ENCODE data around the gene PPP2R2D. TPM values are rescaled to one million over a fixed set of nuclear protein-coding genes. Genes with fewer than 3 reads are reported as not detected.

Gene PPP2R2D
- polyA plus RNA-seq, 1 donor = 36.4 TPM

DNA sequence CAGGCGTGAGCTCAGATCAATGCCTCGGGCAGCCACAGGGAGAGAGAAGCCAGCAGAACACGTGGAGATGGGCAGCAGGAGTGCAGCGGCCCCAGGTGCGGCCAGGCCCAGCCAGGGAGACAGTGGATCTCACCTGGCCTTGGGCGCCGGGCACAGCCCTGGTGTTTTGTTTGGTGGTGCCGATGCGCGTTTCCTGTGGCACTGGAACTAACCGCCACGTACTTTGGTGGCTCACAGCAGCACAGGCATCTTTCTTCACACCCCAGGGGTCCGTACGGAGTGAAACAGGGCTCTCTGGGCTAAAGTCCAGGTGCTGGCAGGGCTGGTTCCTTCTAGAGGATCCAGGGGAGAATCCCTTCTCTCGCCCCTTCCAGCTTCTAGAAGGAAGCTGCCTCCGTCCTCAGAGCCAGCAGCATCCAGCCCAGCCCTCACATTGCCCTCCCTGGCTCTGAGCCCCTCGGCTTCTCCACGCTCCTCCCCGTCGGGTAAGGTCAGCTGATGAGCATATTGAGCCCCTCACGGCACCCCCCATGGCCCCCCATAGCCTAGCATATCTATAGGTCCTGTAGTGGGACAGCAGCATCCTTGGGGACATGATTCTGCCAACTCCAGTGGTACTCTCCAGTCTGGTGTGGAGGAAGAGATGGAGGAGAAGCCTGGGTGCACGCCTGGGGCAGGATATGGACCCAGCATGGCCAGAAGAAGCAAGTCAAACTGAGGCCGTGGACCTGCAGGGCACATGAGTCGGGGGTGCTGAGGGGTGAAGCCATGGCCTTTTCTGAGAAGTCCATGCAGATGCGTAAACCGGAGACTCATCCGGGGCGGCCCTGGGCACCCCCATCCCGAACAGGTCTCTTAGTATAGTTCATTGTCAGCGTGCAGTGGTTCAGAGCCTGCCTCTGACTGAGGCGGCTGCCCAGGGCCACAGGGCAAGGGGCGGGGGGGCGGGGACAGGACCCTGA, 43.4 kb upstream of the PPP2R2D start:
- H3K9me3 ChIP-seq (ENCODE audit: control insufficient read depth, low read depth, low read length) = no peaks in the 10 kb centered on the region
- WGBS (ENCODE audit: insufficient coverage, low lambda C conversion rate) = no CpG with 5 or more reads among the region's 33 CpGs
- peaks cover 3% of the 10 kb centered on the region for H3K27me3 ChIP-seq (ENCODE audit: control insufficient read depth, insufficient read depth, low read length)

DNA sequence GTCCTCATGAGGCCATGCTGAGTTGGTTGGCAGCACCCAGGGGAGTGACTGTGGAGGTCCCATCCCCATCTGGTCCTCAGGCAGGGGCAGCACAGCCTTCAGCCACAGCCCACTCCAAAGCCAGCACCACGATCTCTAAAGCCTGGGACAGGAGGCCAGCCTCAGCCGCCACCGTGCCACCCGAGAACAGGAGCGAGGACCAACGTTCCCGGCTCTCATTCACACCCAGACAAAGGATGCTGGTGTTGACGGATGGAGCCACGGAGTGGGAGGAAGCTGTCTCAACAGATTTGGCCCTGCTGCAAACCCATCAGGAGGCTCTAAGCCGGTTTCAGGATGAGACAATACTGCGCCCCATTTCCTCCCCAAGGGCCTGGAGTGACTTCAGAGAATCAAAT, 42.7 kb upstream of the PPP2R2D start:
- H3K27me3 ChIP-seq (ENCODE audit: control insufficient read depth, insufficient read depth, low read length) = peaks cover 3% of the 10 kb centered on the region
- no peaks in the 10 kb centered on the region for H3K9me3 ChIP-seq (ENCODE audit: control insufficient read depth, low read depth, low read length)
- WGBS (ENCODE audit: insufficient coverage, low lambda C conversion rate) = no CpG with 5 or more reads among the region's 11 CpGs
- H3K4me1 ChIP-seq (ENCODE audit: control insufficient read depth, insufficient read depth, low read length) = no peaks in the 10 kb centered on the region
- DNase-seq = no peak
- no peak overlapping the region for H3K27ac ChIP-seq (ENCODE audit: low read length)
- no peak overlapping the region for H3K4me3 ChIP-seq (ENCODE audit: low read length)
- H3K36me3 ChIP-seq (ENCODE audit: control insufficient read depth, insufficient read depth, low read length) = no peaks in the 10 kb centered on the region

More for the DNA sequence above, 43.4 kb upstream of the PPP2R2D start:
- Histone ChIP-seq H3K36me3 (ENCODE audit: control insufficient read depth, insufficient read depth, low read length) (no peaks in the 10 kb centered on the region), H3K4me3 (ENCODE audit: low read length) (no peak overlapping the region), H3K27ac (ENCODE audit: low read length) (no peak overlapping the region), H3K4me1 (ENCODE audit: control insufficient read depth, insufficient read depth, low read length) (no peaks in the 10 kb centered on the region)
- no peak for DNase-seq

DNA sequence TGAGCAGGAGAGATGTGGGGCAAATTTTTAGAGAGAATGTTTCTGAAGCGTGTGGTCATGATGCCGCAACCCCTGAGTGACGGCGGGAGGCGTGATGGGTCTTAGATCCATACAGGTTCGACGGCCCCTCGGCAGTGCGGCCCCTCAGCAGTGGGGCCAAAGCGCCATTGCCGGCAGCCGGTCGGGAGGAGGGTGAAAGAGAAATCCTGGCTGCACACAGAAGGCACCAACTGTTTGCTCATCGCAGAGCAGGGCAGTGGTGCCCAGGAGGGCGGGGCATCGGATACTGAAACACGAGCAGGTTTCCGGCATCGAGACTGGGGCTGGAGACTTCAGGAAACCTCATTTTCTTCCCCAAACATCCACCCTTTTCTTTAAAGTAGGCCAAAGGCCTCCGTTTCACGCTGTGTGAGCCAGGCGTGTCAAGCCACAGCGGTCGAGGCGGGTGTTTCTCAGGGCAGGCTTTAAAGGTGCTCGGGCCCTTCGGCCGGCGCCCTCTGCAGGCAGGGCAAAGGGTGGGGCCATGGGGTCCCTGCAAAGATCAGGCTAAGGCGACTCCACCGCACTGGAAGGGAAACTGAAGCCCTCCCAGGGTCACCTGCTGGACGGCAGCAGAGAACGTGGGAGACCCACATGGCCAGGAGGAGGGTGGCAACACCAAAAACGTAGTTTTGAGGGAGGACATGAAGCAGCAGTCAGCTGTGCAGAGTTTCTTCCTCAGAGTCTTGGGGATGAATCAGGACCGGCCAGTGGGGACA, 42.0 kb upstream of the PPP2R2D start:
- Histone ChIP-seq H3K4me1 (ENCODE audit: control insufficient read depth, insufficient read depth, low read length) (no peaks in the 10 kb centered on the region), H3K27me3 (ENCODE audit: control insufficient read depth, insufficient read depth, low read length) (peaks cover 3% of the 10 kb centered on the region), H3K27ac (ENCODE audit: low read length) (no peak overlapping the region), H3K36me3 (ENCODE audit: control insufficient read depth, insufficient read depth, low read length) (no peaks in the 10 kb centered on the region), H3K4me3 (ENCODE audit: low read length) (no peak overlapping the region), H3K9me3 (ENCODE audit: control insufficient read depth, low read depth, low read length) (no peaks in the 10 kb centered on the region)
- no CpG with 5 or more reads among the region's 35 CpGs for WGBS (ENCODE audit: insufficient coverage, low lambda C conversion rate)
- no peak for DNase-seq

DNA sequence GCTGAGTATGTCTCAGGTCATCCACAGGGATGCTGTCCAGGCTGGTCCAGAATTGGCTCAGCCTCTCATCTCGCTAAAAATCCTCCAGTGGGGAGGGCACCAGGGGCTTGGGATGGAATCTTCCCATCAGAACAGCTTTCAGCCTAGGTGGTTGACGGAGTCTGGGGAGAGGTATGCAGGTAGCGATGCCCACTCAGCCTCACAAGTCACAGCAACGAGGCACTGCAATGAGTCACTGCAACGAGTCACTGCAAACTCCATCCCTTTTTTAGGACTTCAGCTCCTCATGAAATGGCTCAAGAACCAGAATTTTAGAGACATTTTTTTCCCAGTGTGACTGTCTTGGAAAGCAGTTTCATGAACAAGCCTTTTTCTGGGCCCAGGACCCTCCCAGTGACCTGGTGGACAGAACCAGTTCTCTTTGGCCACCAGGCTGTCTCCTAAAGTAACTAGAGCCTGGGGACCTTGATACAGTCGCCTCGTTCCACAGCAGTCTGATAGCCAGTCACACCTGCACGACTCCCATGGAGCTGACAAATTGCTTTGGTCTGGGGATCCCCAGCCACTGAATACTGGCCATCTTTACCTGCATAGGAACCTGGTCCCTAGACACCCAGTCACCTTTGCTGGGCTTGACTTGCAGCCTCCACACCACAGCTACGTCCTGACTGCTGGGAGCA, 41.3 kb upstream of the PPP2R2D start:
- WGBS (ENCODE audit: insufficient coverage, low lambda C conversion rate) = no CpG with 5 or more reads among the region's 9 CpGs
- Histone ChIP-seq H3K36me3 (ENCODE audit: control insufficient read depth, insufficient read depth, low read length) (no peaks in the 10 kb centered on the region), H3K9me3 (ENCODE audit: control insufficient read depth, low read depth, low read length) (no peaks in the 10 kb centered on the region), H3K27ac (ENCODE audit: low read length) (no peak overlapping the region), H3K27me3 (ENCODE audit: control insufficient read depth, insufficient read depth, low read length) (peaks cover 3% of the 10 kb centered on the region), H3K4me3 (ENCODE audit: low read length) (no peak overlapping the region), H3K4me1 (ENCODE audit: control insufficient read depth, insufficient read depth, low read length) (no peaks in the 10 kb centered on the region)
- no peak for DNase-seq

GRCh38 chr10:131860311-131860710, 40.5 kb upstream of the PPP2R2D start:
- Histone ChIP-seq H3K4me3 (ENCODE audit: low read length) (no peak overlapping the region), H3K27ac (ENCODE audit: low read length) (no peak overlapping the region), H3K4me1 (ENCODE audit: control insufficient read depth, insufficient read depth, low read length) (no peaks in the 10 kb centered on the region), H3K27me3 (ENCODE audit: control insufficient read depth, insufficient read depth, low read length) (peaks cover 3% of the 10 kb centered on the region), H3K36me3 (ENCODE audit: control insufficient read depth, insufficient read depth, low read length) (no peaks in the 10 kb centered on the region), H3K9me3 (ENCODE audit: control insufficient read depth, low read depth, low read length) (no peaks in the 10 kb centered on the region)
- 79% methylated on average over 2 of the region's 7 CpGs for WGBS (ENCODE audit: insufficient coverage, low lambda C conversion rate)
- DNase-seq = no peak

- no peaks in the 10 kb centered on the region for H3K9me3 ChIP-seq (ENCODE audit: control insufficient read depth, low read depth, low read length)
- no peak for DNase-seq
- no peaks in the 10 kb centered on the region for H3K4me1 ChIP-seq (ENCODE audit: control insufficient read depth, insufficient read depth, low read length)
- no CpG with 5 or more reads among the region's 11 CpGs for WGBS (ENCODE audit: insufficient coverage, low lambda C conversion rate)
- peaks cover 3% of the 10 kb centered on the region for H3K27me3 ChIP-seq (ENCODE audit: control insufficient read depth, insufficient read depth, low read length)
- no peak overlapping the region for H3K27ac ChIP-seq (ENCODE audit: low read length)
- H3K4me3 ChIP-seq (ENCODE audit: low read length) = no peak overlapping the region
- no peaks in the 10 kb centered on the region for H3K36me3 ChIP-seq (ENCODE audit: control insufficient read depth, insufficient read depth, low read length)
Measured at GRCh38 chr10:131860806-131861440, 39.9 kb upstream of the PPP2R2D start.

DNA sequence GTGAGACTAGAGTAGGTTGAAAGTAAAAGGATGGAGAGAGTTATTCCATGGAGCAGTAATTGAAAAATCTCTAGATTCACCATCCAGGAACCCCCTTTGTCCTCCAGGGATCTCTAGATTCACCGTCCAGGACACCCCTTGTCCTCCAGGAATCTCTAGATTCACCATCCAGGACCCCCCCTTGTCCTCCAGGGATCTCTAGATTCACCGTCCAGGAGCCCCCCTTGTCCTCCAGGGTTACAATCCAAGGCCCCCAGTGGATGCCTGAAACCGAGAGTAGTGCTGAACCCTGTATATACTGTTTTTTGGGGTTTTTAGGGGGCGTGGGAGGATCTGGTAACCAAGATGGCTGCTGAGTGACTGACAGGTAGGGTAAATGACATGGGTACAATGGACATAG, 38.3 kb upstream of the PPP2R2D start:
- H3K27me3 ChIP-seq (ENCODE audit: control insufficient read depth, insufficient read depth, low read length) = peaks cover 3% of the 10 kb centered on the region
- no peak overlapping the region for H3K27ac ChIP-seq (ENCODE audit: low read length)

DNA sequence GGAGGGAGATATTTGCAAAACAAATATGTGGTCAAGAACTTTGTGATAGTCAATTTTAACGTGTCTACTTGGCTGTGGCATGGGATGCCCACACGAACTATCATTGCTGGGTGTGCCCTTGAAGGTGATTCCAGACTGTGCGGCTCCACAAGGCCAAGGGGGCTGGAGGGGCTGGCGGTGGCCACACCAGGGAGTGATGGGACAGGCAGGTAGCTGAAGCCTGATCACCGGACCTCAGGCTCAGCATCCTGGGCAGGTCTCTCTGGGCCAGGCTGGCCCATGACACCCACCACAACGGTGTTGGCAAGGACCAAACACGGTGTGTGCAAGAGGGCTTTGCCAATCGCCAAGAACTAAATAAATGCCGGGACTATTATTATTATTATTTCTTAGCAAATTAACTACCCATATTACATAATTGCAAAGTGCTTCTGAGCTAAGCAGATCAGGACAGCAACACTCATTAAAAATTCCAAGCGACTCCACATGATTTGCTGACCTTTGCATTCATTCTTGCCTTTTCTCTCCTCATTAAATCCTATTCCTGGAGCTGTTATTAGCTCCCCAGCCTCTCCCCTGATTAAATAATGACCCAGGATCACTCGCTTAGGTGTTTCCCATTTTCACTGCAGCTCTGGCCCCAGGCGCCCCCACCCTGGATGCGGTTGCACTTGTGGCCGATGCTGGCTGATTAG, 35.4 kb upstream of the PPP2R2D start:
- Histone ChIP-seq H3K9me3 (ENCODE audit: control insufficient read depth, low read depth, low read length) (no peaks in the 10 kb centered on the region), H3K27me3 (ENCODE audit: control insufficient read depth, insufficient read depth, low read length) (peaks cover 3% of the 10 kb centered on the region), H3K4me3 (ENCODE audit: low read length) (no peak overlapping the region), H3K36me3 (ENCODE audit: control insufficient read depth, insufficient read depth, low read length) (no peaks in the 10 kb centered on the region), H3K27ac (ENCODE audit: low read length) (no peak overlapping the region), H3K4me1 (ENCODE audit: control insufficient read depth, insufficient read depth, low read length) (no peaks in the 10 kb centered on the region)
- 60% methylated on average over 1 of the region's 14 CpGs for WGBS (ENCODE audit: insufficient coverage, low lambda C conversion rate)
- DNase-seq = no peak

More for the DNA sequence above, 38.3 kb upstream of the PPP2R2D start:
- no peak for DNase-seq
- no peak overlapping the region for H3K4me3 ChIP-seq (ENCODE audit: low read length)
- no CpG with 5 or more reads among the region's 4 CpGs for WGBS (ENCODE audit: insufficient coverage, low lambda C conversion rate)
- no peaks in the 10 kb centered on the region for H3K9me3 ChIP-seq (ENCODE audit: control insufficient read depth, low read depth, low read length)
- H3K36me3 ChIP-seq (ENCODE audit: control insufficient read depth, insufficient read depth, low read length) = no peaks in the 10 kb centered on the region
- no peaks in the 10 kb centered on the region for H3K4me1 ChIP-seq (ENCODE audit: control insufficient read depth, insufficient read depth, low read length)

DNA sequence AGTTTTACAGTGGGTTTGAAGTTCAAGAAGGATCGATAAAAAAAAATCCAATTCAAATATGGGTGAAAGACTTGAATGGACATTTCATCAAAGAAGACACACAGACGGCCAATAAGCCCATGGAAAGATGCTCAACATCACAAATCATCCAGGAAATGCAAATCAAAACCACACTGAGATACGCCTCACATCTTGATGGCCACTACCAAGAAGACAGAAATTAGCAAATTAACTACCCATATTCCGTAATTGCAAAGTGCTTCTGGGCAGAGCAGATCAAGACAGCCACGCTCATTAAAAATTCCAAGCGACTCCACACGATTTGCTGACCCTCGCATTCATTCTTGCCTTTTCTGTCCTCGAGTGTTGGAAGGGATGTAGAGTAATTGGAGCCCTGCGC, 34.1 kb upstream of the PPP2R2D start:
- H3K27me3 ChIP-seq (ENCODE audit: control insufficient read depth, insufficient read depth, low read length) = no peaks in the 10 kb centered on the region
- H3K4me3 ChIP-seq (ENCODE audit: low read length) = no peak overlapping the region
- H3K4me1 ChIP-seq (ENCODE audit: control insufficient read depth, insufficient read depth, low read length) = no peaks in the 10 kb centered on the region
- DNase-seq = no peak
- H3K36me3 ChIP-seq (ENCODE audit: control insufficient read depth, insufficient read depth, low read length) = no peaks in the 10 kb centered on the region
- H3K9me3 ChIP-seq (ENCODE audit: control insufficient read depth, low read depth, low read length) = no peaks in the 10 kb centered on the region
- no peak overlapping the region for H3K27ac ChIP-seq (ENCODE audit: low read length)
- WGBS (ENCODE audit: insufficient coverage, low lambda C conversion rate) = no CpG with 5 or more reads among the region's 10 CpGs
